ENCODE results near the gene COPS8.

The COPS8 gene

GRCh38 chr2:237102428-237102827, 16.7 kb downstream of the COPS8 start:
- no peak for DNase-seq

- DNase-seq = no peak
These were observed 23.8 kb downstream of the COPS8 start for GRCh38 chr2:237109421-237109934.

GRCh38 chr2:237113026-237113795, 27.5 kb downstream of the COPS8 start:
- DNase-seq = peak; percentile 20

DNA sequence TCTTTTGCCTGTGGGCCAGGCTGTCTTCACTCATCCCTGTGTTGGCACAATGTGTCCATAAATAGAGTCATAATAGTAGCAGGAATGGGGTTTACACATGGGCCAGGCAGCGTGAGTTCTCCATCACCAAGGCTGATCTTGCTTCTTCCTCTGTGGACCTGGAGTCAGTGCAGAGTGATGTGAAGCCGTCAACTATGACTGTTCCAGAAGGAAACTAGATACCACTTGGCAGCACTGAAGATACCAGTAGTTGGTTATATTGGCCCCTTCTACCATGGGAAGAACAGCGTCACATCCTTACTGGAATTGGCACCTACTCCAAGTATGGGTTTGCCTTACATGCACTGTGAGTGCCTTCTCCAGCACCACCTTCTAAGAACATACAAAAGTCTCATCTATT, 30.2 kb downstream of the COPS8 start:
- no peak for DNase-seq

DNA sequence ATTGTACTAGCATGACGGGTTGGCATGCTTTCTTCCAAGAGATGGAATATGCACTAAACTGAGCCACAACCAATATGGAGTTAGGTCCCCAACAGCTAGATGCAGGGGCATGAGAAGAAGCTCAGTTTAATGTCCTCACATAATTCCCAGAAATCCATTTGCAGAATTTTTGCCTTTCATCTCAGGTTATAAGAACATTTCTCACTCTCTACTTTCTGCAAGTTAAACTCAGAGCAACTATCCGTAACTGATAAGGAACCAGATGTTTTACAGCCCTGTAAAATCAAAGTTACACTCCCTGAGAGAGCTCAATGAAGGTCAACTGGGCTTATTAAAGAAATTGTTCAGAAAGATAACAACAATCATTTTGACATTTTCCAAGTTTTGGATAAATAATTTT, 30.7 kb downstream of the COPS8 start:
- DNase-seq = no peak

DNA sequence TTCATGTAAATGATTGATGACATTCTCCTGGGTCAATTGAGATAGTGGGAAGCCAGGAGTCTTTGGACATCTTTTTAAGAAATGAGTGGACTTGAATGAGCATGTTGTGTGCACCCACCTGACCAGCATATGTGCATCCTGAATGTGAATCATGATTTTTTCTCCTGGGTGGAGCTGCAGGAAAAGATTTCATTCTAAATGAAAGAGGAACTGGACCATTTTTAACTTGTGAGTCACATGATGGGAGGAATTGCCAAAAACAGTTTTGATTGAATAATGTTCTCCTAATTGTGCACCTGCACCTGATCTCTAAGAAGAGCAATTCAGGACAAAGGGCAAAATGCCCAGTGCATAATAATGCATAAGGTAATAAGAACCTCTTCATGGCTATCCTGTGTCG, 32.3 kb downstream of the COPS8 start:
- peak; percentile 69 for DNase-seq

GRCh38 chr2:237118561-237119155, 33.0 kb downstream of the COPS8 start:
- no peak for DNase-seq

DNA sequence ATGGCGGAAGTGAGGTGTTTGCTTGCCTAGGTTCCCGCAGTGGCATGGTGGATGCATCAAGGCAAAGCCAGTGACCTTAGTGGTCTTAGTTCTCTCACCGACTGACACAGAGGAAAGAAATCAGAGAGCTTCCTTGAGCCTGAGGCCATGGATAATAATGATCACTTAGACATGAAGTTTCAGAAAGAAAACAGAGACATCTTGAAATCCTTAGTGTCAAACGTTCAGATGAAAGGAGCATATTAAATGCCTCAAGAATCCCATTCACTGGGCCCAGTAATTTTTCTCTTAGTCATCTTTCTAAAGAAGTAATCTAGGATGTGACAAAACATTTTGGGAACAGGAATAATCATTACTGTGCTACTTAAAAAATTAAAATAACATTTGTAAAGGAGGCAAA, 35.2 kb downstream of the COPS8 start:
- DNase-seq = no peak

DNA sequence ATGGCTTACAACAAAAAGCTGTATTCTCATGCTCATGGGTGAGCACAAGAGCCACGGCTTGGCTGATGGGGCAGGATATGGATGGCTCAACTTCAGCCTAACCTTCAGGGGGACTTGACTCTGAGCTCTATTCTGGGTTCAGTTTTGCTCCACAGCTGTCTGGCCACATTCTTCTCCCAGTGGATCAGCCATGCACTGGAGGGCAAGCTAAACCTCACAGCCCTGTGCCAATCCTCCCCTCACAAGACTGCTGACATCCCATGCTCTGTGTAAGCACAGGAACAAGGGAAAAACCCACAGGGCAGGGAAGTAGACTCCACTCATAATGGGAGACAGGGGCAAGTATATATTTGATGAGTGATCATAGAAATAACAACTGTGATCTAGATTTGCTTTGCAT, 35.6 kb downstream of the COPS8 start:
- no peak for DNase-seq

DNA sequence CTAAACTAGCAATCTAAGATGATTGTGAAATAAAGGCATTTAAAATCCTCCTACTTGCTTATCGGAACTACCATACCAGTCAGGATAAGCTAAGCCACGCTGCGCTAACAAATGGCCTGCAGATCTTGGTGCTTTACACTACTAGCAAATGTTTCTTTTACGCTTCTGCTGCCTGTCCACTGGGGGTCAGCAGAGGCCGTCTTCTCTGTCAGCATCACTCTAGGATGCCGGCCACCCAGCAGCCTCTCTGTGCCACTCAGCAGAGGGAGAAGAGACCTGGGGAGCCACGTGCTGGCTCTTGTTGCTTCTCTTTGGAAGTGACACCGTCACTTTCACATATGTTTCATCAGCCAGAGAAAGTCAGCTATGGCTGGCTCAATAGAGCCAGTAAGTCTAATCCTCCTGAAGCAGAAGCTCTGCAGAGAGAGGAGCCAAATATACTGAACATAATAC, 36.6 kb downstream of the COPS8 start:
- peak; percentile 81 for DNase-seq

GRCh38 chr2:237124820-237125219, 39.1 kb downstream of the COPS8 start:
- DNase-seq = no peak

DNA sequence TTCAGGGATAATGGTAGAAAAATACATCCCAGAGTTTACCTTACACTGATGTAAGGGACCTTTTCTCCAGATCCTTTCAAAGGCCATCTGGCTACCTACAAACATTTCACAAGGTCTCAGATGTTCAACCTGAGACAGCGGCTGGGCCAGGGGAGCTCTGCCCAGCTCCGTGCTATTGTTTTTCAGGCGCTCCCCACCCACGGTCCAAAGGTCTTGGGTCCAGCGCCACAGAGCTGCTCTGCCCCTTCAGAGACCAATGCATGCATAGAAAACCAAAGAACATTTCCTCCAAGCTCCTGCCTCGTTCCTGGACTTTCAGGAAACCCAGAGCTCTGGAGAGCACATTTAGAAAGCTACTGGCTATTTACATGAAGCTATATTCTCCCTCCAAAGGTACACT, 40.3 kb downstream of the COPS8 start:
- no peak for DNase-seq

DNA sequence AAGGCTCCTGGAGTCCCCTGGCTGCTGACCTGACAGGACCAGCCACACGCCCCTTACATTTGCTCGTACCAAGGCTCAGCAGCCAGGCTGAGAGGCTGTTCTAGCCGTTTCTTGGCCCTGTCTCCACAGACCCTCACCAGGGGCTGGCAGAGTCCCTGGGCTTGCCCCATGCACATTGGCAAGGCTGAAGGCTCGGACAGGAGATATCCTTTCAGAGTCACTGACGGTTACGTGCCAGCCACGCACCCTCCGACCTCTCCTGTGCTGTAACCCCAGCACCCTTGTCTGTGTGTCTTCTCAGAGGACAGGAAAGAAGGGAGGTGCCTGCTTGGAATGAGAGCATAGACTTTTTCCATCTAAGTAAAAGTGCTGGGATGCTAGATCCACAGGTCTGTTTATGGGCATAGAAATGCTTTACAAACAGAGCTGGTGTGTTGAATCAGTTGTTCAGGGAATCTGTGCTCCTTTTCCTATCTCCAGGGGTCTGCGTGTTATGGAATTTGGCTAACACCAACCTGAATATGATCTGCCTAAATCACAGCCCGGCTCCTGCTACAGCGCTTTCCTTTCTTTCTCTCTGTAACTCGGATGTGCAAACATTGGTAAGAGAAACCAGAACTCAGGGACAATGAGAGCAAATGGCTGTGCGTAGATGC, 41.0 kb downstream of the COPS8 start:
- DNase-seq = no peak

DNA sequence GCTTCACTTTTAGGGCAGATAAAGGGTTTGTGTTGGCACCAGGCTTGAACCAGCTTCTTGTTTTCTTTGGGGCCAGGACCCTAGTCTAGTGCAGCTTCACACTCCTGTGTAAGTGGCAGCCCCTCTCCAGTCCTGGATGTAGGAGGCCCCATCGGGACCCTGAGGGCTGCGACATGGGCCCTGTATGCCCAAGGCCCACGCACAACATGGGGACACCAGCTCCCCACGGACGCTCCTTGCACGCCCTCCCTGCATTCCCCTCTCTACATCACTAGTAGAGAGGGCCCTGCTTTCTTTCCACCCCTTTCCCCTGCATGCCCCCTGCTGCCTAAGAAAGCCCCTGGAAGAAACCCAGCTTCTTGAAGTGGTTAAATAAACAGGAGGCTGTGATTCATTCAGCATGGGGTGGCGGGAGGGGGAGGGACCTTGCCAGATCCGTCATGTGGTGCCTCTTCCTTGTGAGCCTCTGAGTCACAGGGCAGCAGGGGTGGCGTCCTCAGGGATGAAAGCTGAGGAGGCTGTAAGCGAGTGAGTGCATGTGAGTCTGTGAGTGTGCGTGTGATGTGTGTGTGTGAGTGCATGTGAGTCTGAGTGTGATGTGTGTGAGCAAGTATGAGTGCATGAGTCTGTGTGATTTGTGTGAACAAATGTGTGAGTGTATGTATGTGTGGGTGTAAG, 42.5 kb downstream of the COPS8 start:
- DNase-seq = peak; percentile 99

DNA sequence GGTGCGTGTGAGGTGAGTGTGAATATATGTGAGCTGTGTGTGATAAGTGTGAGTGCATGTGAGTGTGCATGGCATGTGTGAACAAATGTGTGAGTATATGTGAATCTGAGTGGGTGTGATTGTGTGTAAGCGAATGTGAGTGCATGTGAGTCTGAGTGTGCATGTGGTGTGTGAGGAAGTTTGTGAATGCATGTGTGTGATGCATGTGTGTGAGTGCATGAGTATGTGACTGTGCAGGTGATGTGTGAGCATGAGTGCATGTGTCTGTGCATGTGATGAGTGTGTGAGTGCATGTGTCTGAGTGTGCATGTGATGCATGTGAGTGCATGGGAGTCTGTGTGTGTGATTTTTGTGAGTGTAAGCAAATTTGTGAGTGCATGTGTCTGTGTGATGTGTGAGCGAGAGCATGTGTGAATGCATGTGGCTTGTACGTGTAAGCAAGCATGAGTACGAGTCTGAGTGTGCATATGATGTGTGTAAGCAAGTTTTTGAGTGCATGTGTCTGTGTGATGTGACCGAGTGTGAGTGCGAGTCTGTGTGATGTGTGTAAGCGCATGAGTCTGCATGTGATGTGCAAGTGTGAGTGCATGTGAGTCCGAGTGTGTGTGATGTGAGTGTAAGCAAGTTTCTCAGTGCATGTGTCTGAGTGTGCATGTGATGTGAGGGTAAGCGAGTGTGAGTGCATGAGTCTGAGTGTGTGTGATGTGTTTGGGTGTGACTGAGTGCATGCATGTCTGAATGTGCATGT, 43.3 kb downstream of the COPS8 start:
- no peak for DNase-seq

DNA sequence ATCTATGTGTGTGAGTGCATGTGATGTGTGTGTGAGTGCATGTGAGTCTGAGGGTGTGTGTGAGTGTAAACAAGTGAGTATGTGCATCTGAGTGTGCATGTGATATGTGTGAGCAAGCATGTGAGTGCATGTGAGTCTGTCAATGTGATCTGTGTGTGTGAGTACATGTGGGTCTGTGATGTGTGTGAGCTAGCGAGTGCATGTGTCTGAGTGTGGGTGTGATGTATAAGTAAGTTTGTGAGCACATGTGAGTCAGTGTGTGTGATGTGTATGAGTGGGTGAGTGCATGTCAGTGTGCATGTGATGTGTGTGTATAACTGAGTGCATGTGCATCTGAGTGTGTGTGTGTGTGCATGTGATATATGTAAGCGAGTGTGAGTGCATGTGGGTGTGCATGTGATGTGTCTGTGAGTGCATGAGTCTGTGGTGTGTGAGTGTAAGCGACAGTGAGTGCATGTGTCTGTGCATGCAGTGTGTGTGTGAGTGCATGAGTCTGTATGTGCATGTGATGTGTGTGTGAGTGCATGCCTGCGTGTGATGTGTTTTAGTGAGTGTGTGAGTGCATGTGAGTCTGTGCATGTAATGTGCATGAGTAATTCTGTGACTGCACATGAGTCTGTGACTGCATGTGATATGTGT, 44.1 kb downstream of the COPS8 start:
- no peak for DNase-seq

- DNase-seq = no peak
These were observed 45.1 kb downstream of the COPS8 start for GRCh38 chr2:237130562-237131421.

DNA sequence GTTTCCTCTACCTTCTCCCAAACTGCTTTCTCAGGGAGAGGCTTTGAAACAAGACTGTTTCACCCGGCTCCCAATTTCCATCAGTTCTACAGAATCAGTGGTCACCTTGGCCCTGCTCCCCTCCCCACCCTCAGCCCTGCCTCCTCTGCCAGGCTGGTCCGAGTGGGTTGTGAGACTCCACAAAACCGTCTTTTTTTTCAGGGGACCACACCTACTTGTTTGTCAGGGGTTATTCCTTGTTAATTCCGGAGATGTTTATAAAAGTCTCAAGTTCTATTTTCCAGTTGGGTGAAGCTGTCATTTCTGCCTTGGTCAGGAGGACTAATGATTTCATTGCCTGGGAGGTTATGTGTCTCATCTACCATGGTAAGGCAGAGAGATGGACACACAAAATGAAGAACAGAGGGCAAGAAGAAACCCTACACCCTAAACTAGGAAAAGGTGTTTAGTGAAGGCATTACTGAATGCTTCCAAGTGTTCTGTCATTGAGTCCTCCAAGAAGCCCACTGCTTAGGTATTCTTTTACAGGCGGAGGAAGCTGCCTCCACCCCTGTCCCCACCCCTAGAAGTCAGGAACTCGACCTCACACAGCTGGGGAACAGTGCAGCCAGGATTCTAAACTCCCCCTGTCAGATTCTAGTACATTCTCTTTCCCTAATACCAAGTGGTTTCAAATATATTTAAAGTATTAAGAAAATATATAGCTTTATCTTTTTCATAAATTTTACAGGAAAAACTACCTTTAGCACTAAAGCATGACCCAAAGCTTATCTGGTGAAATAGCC, 46.3 kb downstream of the COPS8 start:
- DNase-seq = no peak

DNA sequence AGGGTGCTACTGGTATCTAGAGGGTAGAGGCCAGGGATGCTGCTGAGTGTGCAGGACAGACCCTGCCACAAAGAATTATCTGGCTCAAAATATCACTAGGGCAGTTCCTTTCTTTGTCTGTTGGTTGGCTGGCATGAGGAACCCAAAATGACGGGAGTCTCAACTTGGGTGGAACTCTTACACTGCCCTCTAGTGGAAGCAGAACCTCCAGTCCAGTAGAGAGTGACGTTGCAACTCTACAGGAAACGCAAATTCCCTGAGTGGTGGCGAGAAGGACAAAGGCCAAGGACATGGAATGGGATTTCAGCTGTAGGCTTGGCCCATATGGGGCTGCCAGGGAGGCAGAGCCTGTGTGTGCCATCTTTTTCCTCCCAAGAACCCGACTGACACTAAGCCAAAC, 47.1 kb downstream of the COPS8 start:
- no peak for DNase-seq
